AG10803 (cell line): ENCODE measurements around the gene DDX23.

ENCODE experiments used
- DNase-seq: peaks from one replicate; pipeline ENCODE4 v3.0.0; 2010; ENCODE audit warnings: low read depth
- H3K4me3 ChIP-seq: 2 replicates; pipeline ENCODE4 v1.5.1; 2011; ENCODE audit warnings: mild to moderate bottlenecking, low read length, control low read depth
- TF ChIP-seq, protein P1 (sequence below): conservative IDR thresholded peaks from 2 replicates; pipeline ENCODE4 v1.5.1; 2011; ENCODE audit warnings: mild to moderate bottlenecking, low read length, control low read depth, inconsistent platforms

Gene DDX23

DNA sequence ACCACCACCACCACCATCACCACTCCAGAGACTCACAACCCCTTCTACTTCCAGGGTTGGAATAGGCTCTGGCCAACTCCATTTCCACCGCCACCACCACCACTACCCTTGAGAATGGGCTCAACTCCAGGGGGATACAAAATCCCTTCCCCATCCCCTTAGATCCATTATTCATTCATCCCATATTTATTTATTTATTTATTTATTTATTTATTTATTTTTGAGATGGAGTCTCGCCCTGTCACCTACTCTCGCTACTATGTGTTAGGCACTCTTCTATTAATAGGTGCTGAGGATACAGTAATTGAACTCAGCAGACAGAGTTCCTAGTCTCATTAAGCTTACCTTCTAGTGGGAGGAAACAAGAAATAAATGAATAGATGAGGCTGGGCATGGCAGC is 58.3 kb downstream of the DDX23 start:
- no peak overlapping the region for H3K4me3 ChIP-seq
- TF ChIP-seq, protein P1, sequence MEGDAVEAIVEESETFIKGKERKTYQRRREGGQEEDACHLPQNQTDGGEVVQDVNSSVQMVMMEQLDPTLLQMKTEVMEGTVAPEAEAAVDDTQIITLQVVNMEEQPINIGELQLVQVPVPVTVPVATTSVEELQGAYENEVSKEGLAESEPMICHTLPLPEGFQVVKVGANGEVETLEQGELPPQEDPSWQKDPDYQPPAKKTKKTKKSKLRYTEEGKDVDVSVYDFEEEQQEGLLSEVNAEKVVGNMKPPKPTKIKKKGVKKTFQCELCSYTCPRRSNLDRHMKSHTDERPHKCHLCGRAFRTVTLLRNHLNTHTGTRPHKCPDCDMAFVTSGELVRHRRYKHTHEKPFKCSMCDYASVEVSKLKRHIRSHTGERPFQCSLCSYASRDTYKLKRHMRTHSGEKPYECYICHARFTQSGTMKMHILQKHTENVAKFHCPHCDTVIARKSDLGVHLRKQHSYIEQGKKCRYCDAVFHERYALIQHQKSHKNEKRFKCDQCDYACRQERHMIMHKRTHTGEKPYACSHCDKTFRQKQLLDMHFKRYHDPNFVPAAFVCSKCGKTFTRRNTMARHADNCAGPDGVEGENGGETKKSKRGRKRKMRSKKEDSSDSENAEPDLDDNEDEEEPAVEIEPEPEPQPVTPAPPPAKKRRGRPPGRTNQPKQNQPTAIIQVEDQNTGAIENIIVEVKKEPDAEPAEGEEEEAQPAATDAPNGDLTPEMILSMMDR = no peak
- no peak for DNase-seq

DNA sequence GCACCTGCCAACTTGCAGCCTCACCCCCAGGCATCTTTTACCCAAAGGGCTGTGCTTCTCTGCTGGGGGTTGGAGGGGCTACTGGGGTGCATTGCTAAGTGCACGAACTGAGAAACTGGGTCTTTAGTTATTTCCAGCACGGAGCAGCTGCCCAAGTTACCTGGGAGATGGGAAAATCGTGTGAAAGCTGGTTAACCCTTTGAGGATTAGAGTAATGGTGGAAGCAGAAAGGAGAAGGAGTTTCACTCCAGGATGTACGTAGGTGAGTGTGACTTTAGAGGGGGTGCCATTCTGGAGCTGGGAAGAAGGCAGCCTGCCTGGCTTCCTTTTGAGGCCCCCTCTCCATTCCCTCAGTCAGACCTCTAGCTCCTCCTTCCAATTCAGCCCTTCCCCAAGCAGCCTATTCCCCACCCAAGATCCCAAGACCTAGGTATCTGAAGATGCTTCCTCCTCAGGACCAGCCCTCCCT is 62.1 kb downstream of the DDX23 start:
- H3K4me3 ChIP-seq = peak overlapping the region; percentile 78
- TF ChIP-seq, protein P1 = no peak
- DNase-seq = no peak

DNA sequence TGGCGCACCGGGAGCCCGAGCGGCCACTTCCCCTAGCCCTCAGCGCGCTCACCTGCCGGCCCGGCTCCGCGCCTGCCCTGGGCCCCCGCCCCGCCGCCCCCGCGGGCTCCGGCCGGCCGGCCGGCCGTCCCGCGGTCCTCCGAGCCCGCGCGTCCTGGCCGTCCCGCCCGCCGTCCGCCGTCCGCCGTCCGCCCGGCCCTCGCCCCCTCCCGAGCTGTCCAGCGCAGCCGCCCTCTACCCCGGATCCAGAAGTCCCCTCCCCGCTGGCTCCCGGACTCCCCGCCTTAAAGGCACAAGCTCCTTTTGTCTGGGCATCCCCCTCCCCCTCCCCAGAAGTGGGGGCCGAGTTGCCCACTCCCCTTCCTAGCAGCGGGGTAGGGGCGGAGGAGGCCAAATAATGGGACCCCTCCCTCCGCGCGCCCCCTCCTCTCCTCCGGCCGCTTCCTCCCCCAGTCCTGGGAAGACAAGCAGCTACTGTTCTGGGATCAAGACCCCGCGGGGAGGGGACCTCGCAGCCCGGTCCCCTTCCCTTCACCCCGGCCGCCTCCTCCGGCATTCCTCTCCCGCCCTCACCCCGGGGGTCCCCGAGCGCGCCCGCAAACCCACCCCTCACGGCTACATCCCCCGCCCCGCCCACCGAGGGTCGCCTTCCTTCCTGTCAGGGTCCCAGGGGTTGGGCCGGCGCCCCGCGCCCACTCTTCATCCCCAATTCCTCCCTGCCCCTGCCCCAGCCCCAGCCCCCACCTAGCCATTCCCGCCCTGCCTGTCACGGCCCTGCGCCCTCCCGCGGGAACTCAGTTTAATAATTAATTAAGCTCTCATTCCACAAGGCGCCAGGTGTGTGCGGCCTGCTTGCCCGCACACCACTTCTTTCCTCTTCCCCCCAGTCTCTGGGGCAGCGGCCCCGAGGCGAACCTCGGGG is 62.8 kb downstream of the DDX23 start, which contains the start of gene ADCY6:
TSS of gene ADCY6 (minus strand) at position 236 of the 922 bp plus-strand sequence. CDS start 5,655 bp downstream, outside the sequence.
- peak; percentile 62 for DNase-seq
- H3K4me3 ChIP-seq = peak within 1 kb of the TSS; percentile 78
- TF ChIP-seq, protein P1 = no peak

DNA sequence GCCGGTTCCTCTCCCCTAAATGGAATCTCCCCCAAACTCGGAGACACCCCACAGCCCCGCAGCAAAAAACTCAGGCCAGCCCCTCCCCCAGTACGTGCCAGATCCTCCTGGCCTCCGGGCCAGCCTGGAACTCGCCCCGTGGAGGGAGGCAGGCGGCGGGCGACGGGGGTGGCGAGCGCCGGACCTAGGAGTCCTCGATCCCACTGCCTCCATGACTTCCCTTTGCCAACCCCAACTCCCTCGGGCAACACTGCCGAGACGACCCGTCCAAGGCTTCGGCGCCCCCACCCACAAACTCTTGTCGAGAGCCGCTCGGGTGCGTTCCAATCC is 63.5 kb downstream of the DDX23 start:
- peak overlapping the region; percentile 78 for H3K4me3 ChIP-seq
- TF ChIP-seq, protein P1 = no peak
- DNase-seq = no peak

DNA sequence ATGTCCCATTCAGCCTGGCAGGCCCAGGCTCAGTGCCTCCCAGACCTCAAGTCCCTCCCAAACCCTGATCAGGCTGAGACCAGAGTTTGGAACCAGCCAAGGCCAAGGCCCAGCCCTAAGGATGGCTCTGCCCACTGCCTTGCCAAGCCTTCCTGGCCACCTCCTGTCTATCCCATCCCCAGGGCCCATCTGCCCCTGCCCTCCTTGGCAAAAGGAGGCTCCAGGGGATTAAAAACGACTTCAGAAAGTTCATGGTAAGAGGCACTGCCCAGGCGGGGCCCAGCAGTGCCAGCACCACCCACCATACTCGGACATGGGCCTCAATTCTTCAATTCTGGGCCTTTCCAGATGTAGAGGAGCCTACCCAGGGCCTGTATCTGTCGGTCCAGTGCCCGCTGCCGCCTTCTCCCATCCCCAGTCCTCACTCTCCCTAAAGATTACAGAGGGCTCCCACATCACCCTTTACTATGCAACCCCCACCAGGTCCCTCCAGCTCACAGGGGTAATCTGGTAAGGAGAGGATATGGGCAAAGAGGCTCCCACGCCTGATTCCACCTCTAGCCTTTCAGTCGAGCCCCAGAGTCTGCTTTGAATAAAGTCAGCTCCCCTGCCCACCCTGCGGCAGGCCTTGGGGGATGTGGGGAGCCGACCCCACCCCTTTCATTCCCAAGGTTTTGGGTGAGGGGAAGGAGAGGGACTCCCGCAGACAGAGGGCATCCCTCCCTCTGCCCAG is 64.0 kb downstream of the DDX23 start:
- TF ChIP-seq, protein P1 = no peak
- peak overlapping the region; percentile 78 for H3K4me3 ChIP-seq
- DNase-seq = peak; percentile 21

DNA sequence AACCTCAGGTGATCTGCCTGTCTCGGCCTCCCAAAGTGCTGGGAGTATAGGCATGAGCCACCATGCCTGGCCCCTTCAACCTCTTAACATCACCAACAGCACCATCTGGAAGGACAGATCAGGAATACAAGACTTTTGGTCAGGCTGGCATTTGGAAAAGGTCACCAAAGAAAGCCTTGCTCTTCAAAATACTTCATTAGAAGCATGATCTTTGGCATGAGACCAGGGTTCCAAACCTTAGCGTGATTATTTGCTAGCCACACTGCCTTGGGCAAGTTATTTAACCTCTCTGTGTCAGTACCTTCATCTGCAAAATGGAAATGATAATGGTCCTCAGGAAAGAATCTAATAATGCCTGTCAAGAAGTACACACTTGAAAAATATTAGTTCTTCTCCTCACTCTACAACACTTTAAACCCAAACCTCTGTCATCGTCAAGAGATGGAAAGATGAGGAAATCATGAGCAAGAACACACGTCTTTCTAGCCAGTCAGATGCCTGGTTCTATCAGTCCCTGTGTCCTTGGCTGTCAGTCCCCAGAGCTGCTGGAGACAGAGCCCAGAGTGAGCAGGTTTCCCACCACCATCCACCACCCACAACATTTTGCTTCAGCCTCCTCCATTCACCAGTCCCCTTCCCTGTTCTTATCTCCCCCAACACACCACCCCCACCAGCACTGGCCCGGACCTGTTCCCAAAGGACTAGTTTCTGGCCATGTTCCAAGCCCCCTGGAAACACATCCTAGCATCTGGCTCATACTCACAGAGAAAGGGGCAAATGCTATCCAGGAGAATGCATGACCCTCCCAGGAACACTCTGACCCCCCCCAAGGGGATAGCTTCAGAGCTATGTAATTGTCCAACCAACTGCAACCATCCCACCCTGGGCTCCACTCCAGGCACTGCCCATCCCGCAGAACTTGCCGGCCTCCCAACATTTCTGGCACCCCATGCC is 65.1 kb downstream of the DDX23 start:
- TF ChIP-seq, protein P1 = no peak
- DNase-seq = no peak
- H3K4me3 ChIP-seq = peak overlapping the region; percentile 78
